GM12892 (cell line): Measurements from ENCODE around the gene LGMN.
"Not testable (repeated sequence)": the region's sequence is repeated elsewhere in the genome, so short reads cannot be mapped to it uniquely, and the experiment has no call there.

ENCODE experiments used
- POLR2A ChIP-seq: IDR thresholded peaks from 2 replicates; pipeline ENCODE4 v1.6.1; 2011; ENCODE audit warnings: low read depth, low read length, control low read depth
- TAF1 ChIP-seq: IDR thresholded peaks from 2 replicates; pipeline ENCODE4 v1.6.1; 2011; ENCODE audit warnings: low read depth, mild to moderate bottlenecking, control low read depth, low read length, borderline replicate concordance

- TF ChIP-seq TAF1, POLR2A: not testable (repeated sequence)
These were observed 33.6 kb downstream of the LGMN start for GRCh38 chr14:92714739-92715307.
